ENCODE measurements around the gene CIB1. TPM values are rescaled to one million over a fixed set of nuclear protein-coding genes. Genes with fewer than 3 reads are reported as not detected.
A peak's percentile ranks its signal among the peaks of the same experiment; 100 is the strongest.

Gene CIB1
- polyA plus RNA-seq, 1 of the 3 experiments (the other 2 are of a cell fraction), result 87.9 TPM

- TF ChIP-seq GATA2 (CRISPR knock-in tag; IDR thresholded peaks at IDR 0.05), result 0 out of 2 replicates have a peak, but pooled peaks have one; percentile 7
- 0 out of 2 replicates have a peak, but pooled peaks have one; percentile 11 for TF ChIP-seq RFX5 (IDR thresholded peaks at IDR 0.05; ENCODE audit: low read length)
- no peak; the same call in 1 of the 2 replicates for TF ChIP-seq RCOR1 (IDR thresholded peaks at IDR 0.05; ENCODE audit: low read length)
- peak; percentile 71 for TF ChIP-seq NFIC (IDR thresholded peaks at IDR 0.05; ENCODE audit: borderline replicate concordance)
- 0 out of 2 replicates have a peak, but pooled peaks have one; percentile 28 for TF ChIP-seq POLR2AphosphoS5 (IDR thresholded peaks at IDR 0.05; ENCODE audit: low read depth, low read length)
- TF ChIP-seq, protein P1, sequence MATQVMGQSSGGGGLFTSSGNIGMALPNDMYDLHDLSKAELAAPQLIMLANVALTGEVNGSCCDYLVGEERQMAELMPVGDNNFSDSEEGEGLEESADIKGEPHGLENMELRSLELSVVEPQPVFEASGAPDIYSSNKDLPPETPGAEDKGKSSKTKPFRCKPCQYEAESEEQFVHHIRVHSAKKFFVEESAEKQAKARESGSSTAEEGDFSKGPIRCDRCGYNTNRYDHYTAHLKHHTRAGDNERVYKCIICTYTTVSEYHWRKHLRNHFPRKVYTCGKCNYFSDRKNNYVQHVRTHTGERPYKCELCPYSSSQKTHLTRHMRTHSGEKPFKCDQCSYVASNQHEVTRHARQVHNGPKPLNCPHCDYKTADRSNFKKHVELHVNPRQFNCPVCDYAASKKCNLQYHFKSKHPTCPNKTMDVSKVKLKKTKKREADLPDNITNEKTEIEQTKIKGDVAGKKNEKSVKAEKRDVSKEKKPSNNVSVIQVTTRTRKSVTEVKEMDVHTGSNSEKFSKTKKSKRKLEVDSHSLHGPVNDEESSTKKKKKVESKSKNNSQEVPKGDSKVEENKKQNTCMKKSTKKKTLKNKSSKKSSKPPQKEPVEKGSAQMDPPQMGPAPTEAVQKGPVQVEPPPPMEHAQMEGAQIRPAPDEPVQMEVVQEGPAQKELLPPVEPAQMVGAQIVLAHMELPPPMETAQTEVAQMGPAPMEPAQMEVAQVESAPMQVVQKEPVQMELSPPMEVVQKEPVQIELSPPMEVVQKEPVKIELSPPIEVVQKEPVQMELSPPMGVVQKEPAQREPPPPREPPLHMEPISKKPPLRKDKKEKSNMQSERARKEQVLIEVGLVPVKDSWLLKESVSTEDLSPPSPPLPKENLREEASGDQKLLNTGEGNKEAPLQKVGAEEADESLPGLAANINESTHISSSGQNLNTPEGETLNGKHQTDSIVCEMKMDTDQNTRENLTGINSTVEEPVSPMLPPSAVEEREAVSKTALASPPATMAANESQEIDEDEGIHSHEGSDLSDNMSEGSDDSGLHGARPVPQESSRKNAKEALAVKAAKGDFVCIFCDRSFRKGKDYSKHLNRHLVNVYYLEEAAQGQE (IDR thresholded peaks at IDR 0.05; ENCODE audit: low read depth, low read length), result no peak
- TF ChIP-seq YY1 (IDR thresholded peaks at IDR 0.05; ENCODE audit: low read depth), result 0 out of 2 replicates have a peak, but pooled peaks have one; percentile 53
- TF ChIP-seq MEF2A (IDR thresholded peaks at IDR 0.05; ENCODE audit: borderline replicate concordance, low read depth), result no peak
- no peak for TF ChIP-seq IRF3 (IDR thresholded peaks at IDR 0.05; ENCODE audit: low read depth, low read length)
- TF ChIP-seq GABPA (IDR thresholded peaks at IDR 0.05; ENCODE audit: low read depth), result no peak
- peak; percentile 40; the same call in 1 of the 2 replicates for TF ChIP-seq RXRA (IDR thresholded peaks at IDR 0.05; ENCODE audit: borderline replicate concordance, low read depth)
- TF ChIP-seq NRF1 (IDR thresholded peaks at IDR 0.05; ENCODE audit: low read depth, low read length), result no peak
- TF ChIP-seq RAD21 (IDR thresholded peaks at IDR 0.05; ENCODE audit: low read length), result no peak
- TF ChIP-seq EZH2phosphoT487 (IDR thresholded peaks at IDR 0.05; ENCODE audit: borderline replicate concordance, low read depth), result no peak
- no peak for TF ChIP-seq USF1 (IDR thresholded peaks at IDR 0.05; ENCODE audit: borderline replicate concordance, low read depth)
These were observed 48.7 kb downstream of the CIB1 start (continued) for GRCh38 chr15:90184786-90185704.

Data from SK-N-SH (cell line).